HEK293 (cell line): ENCODE results near the gene TMED3.

Source experiments
- CTCF ChIP-seq: fragments of 450-650 bp; formaldehyde crosslinking; IDR thresholded peaks from 2 replicates; pipeline ENCODE4 v1.5.1; 2016; ENCODE audit warnings: missing biosample characterization, missing genetic modification characterization
- PRDM1 ChIP-seq: fragments of 450-650 bp; formaldehyde crosslinking; IDR thresholded peaks from 2 replicates; pipeline ENCODE4; 2016; ENCODE audit warnings: missing biosample characterization, missing genetic modification characterization
- YY1 ChIP-seq: fragments of 450-650 bp; formaldehyde crosslinking; IDR thresholded peaks from 2 replicates; pipeline ENCODE4 v1.5.1; 2018; ENCODE audit warnings: missing biosample characterization, missing genetic modification characterization
- ZNF639 ChIP-seq: fragments of 450-650 bp; formaldehyde crosslinking; IDR thresholded peaks from 2 replicates; pipeline ENCODE4 v1.5.1; 2016; ENCODE audit warnings: missing biosample characterization, missing genetic modification characterization
- ZNF76 ChIP-seq: fragments of 450-650 bp; formaldehyde crosslinking; IDR thresholded peaks from 2 replicates; pipeline ENCODE4; 2016; ENCODE audit warnings: low read depth, missing biosample characterization, missing genetic modification characterization, borderline replicate concordance
- ZNF843 ChIP-seq: fragments of 450-650 bp; formaldehyde crosslinking; IDR thresholded peaks from 2 replicates; pipeline ENCODE4 v1.5.1; 2016; ENCODE audit warnings: missing biosample characterization, missing genetic modification characterization
- ZSCAN4 ChIP-seq: fragments of 450-650 bp; formaldehyde crosslinking; IDR thresholded peaks from 2 replicates; pipeline ENCODE4 v1.5.1; 2017; ENCODE audit warnings: missing biosample characterization, missing genetic modification characterization
- TF ChIP-seq, protein P1 (sequence below): fragments of 450-650 bp; formaldehyde crosslinking; IDR thresholded peaks from 2 replicates; pipeline ENCODE4 v1.5.1; 2016; ENCODE audit warnings: missing biosample characterization, missing genetic modification characterization
- TF ChIP-seq, protein P2 (sequence below): fragments of 450-650 bp; formaldehyde crosslinking; IDR thresholded peaks from 2 replicates; pipeline ENCODE4 v1.5.1; 2017; ENCODE audit warnings: missing biosample characterization, missing genetic modification characterization

DNA sequence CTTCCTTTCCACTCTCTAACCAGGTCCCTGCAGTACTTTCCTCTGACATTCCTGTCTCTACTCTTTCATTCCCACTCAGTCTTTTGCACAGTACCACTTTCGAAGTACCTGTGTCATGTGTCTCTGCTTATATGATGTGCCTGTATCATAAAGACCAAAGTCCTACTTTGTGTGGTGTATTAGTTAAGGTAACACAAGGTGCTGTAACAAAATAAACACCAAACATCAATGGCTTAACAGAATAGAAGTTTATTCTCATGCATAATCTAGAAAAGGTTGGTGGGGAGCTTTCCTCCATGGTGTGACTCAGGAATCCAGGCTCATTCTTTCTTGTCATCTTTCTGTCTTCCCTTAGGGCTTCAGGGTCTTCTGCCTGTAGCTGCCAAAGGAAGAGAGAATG is 3.3 kb downstream of the TMED3 start:
- no peak for TF ChIP-seq CTCF (tag by site-specific recombination)
- TF ChIP-seq ZNF843 (tag by site-specific recombination): no peak
- no peak for TF ChIP-seq YY1
- TF ChIP-seq, protein P1, sequence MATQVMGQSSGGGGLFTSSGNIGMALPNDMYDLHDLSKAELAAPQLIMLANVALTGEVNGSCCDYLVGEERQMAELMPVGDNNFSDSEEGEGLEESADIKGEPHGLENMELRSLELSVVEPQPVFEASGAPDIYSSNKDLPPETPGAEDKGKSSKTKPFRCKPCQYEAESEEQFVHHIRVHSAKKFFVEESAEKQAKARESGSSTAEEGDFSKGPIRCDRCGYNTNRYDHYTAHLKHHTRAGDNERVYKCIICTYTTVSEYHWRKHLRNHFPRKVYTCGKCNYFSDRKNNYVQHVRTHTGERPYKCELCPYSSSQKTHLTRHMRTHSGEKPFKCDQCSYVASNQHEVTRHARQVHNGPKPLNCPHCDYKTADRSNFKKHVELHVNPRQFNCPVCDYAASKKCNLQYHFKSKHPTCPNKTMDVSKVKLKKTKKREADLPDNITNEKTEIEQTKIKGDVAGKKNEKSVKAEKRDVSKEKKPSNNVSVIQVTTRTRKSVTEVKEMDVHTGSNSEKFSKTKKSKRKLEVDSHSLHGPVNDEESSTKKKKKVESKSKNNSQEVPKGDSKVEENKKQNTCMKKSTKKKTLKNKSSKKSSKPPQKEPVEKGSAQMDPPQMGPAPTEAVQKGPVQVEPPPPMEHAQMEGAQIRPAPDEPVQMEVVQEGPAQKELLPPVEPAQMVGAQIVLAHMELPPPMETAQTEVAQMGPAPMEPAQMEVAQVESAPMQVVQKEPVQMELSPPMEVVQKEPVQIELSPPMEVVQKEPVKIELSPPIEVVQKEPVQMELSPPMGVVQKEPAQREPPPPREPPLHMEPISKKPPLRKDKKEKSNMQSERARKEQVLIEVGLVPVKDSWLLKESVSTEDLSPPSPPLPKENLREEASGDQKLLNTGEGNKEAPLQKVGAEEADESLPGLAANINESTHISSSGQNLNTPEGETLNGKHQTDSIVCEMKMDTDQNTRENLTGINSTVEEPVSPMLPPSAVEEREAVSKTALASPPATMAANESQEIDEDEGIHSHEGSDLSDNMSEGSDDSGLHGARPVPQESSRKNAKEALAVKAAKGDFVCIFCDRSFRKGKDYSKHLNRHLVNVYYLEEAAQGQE (tag by site-specific recombination): no peak
- TF ChIP-seq ZNF76 (tag by site-specific recombination): no peak
- no peak for TF ChIP-seq ZSCAN4 (tag by site-specific recombination)
- no peak for TF ChIP-seq ZNF639 (tag by site-specific recombination)
- no peak for TF ChIP-seq PRDM1 (tag by site-specific recombination)
- TF ChIP-seq, protein P2, sequence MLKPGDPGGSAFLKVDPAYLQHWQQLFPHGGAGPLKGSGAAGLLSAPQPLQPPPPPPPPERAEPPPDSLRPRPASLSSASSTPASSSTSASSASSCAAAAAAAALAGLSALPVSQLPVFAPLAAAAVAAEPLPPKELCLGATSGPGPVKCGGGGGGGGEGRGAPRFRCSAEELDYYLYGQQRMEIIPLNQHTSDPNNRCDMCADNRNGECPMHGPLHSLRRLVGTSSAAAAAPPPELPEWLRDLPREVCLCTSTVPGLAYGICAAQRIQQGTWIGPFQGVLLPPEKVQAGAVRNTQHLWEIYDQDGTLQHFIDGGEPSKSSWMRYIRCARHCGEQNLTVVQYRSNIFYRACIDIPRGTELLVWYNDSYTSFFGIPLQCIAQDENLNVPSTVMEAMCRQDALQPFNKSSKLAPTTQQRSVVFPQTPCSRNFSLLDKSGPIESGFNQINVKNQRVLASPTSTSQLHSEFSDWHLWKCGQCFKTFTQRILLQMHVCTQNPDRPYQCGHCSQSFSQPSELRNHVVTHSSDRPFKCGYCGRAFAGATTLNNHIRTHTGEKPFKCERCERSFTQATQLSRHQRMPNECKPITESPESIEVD (tag by site-specific recombination): no peak
